Posterior cingulate gyrus (tissue), 11 donors: ENCODE measurements around the gene GNRHR.
"Not testable (repeated sequence)": the region's sequence is repeated elsewhere in the genome, so short reads cannot be mapped to it uniquely, and the experiment has no call there.

Experiments used
- DNase-seq, 10 donors: peaks; one replicate each; pipeline versions ENCODE4 v3.0.0 to v3.0.0-alpha.2; 2020 to 2021; ENCODE audit warnings: mixed read lengths in 3 of 10
- intact Hi-C: fragments of 100-400 bp; cut with DNase I; formaldehyde crosslinking; loops from one replicate; pipeline ENCODE4 v1.15.1; 2023

Gene GNRHR, protein sequence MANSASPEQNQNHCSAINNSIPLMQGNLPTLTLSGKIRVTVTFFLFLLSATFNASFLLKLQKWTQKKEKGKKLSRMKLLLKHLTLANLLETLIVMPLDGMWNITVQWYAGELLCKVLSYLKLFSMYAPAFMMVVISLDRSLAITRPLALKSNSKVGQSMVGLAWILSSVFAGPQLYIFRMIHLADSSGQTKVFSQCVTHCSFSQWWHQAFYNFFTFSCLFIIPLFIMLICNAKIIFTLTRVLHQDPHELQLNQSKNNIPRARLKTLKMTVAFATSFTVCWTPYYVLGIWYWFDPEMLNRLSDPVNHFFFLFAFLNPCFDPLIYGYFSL

DNA sequence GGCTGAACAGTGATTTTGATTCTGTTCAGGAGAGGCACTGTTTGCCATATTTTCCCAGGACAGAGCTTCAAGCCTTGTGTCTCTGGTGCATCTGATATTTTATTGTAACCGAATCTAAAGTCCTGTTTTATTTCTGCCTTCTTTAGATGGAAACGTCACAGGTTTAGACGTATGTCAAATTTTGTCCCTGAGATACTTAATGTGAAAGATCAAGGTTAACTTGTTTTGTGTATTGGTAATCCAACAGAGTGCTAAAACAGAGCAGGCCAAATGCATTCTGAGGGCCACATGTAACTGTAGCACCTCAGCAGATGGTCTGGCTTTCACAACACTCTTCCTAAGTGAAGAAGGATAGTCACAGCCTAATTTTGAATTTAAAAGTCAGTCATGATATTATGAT lies at the start of gene GNRHR:
GNRHR (minus strand) TSS at position 101 of the 400 bp plus-strand sequence; CDS start at position 48, 53 bp downstream.
- intact Hi-C loops: no loop called here
- no peak for DNase-seq

DNA sequence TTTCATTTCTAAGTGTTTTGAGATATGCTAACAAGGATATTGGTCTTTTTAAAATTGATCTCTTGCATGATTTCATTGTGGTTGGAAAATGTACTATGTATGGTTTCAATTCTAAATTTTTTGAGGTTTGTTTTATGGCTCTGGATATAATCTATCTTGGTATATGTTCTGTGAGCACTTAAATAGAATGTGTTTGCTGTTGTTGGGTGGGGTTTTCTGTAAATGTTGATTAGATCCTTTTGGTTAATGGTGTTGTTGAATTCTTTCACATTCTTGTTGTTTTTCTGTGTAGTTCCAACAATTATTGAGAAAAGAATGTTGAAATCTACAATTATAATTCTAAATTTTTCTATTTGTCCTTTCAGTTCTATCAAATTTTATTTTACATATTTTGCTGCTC lies 42.6 kb upstream of the GNRHR start:
- intact Hi-C loops: no loop called here
- DNase-seq: no peak

DNA sequence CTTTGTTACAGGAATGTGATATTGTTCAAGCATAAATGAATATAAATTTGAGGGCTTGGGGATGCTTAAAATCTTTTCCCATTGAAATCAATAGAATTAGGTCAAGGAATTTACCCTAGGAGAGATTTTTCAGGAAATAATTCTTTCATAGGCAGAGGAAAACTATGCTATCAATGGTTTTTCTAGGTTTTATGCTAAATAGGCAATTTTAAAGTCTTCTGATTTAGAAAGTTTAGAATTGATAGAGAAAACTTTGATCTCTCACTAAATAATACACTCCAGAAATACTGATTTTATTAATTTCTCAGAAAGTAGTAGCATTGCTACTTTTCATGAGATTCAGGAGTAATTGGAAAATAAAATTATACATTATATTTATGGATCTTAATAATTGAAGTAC lies 36.5 kb upstream of the GNRHR start:
- DNase-seq: no peak

DNA sequence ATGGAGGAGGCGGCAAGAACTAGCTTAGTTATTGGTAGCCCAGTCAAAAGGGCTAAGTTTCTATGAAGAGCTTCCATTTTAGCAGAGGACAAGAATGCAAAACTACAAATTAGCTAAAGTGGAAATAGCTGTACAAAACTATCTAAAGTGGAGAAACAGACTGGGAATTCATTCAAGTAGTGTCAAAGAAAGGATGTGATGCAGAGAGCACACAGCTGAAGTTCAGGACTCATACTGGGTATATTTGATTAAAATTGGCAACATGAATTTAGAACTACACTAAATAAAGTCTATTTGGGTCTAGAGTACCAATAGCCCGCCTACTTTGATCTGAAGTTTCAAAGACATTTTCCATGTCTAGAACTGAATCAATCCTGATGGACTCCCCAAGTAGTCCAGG lies 33.1 kb upstream of the GNRHR start:
- intact Hi-C loops: no loop called here
- DNase-seq: no peak

More for the DNA sequence above, 36.5 kb upstream of the GNRHR start:
- intact Hi-C loops: no loop called here

DNA sequence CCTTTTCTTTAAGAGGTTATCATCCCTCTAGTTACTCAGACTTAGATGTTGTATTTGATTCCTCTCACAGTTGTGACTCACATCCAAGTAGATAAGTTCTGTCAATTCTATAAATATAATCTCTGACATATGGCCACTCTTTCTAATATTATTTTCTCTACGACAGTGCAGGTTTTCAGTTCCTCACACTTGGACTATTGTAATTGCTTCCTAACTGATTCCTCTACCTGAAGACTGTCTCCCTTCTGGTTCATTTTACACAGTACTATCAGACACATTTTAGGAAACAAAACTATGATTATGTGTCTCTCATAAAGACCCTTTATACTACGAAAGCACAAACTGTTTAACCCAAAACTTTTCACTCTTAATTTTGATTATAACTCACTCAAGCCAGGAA lies 31.3 kb upstream of the GNRHR start:
- DNase-seq: no peak
- intact Hi-C loops: no loop called here

DNA sequence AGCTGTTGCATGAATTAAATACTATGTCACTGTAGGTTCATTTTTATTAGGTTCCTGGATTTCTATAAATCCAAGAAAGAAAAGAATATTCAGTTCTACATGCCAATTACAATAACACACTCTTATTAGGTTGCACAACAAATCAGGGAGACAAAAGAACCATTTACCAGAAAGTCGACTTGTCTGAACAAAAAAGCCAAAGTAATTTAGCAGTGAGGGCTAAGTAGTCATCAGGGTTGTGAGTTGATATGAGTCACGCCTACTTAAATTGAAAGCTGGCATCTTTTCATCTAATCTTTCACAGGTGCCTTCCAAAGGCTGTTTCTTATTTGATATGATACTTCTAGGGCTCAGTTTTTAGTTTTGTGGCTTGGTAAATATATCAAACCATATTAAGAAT lies 25.4 kb upstream of the GNRHR start:
- no peak for DNase-seq
- intact Hi-C loops: no loop called here

DNA sequence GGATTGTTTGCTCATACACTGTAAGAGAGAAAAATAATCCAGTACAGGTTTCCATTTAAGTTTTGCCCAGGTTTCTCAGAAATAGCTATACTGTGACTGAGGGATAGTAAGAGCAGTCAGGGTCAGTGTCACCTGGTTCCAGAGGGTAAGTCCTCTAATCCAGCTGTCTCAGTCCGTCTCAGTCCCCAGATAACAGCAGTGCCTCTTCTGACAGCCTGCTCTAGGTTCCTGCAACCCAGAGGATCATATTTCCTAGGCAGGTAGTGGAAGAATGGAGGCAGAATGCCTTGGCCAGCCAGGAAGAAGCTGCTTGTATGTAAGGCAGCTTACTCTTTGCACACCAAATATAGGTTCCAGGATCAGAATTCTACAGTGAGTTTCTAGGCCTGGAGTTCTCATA lies 22.6 kb upstream of the GNRHR start:
- intact Hi-C loops: no loop called here
- DNase-seq: no peak

DNA sequence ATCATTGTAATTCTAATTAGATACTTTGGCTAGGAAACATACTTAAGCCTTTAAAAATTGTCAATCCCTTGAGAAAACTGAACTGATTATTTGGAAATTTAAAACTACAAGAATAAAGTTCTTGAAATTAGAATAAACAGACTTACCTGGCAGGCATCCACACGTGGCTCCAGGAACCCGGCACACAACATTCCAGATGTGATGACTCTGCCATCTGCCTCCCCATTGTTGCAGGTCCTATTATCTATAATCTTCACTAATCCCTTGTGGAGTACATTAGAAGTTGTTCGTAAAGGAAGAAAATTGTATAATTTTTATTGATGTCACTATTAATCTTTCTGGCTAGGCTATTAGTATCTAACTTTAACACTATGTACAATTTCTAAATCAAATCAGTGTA lies 16.2 kb upstream of the GNRHR start:
- peak in 1 of 10 donors; percentile 55 for DNase-seq

DNA sequence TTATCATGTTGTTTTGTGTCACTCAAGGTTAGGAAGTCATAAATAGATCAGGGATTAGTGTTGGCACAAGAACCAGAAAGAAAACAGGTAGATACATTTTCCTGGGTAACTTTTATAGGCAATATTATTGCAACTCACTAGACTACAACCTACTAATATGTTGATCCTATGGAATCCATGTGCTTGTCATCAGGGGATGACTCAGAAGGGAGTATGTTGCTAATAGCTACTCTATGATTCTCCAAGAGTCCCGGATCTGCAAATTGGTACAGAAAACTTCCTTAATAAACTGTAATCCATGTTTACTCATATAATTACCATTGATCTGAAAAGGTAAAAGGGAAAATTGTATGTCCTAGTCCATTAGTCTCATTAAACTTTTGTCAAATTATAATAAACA lies 11.7 kb upstream of the GNRHR start:
- DNase-seq: no peak
- intact Hi-C loops: no loop called here

More for the DNA sequence above, 16.2 kb upstream of the GNRHR start:
- intact Hi-C loops: no loop called here

DNA sequence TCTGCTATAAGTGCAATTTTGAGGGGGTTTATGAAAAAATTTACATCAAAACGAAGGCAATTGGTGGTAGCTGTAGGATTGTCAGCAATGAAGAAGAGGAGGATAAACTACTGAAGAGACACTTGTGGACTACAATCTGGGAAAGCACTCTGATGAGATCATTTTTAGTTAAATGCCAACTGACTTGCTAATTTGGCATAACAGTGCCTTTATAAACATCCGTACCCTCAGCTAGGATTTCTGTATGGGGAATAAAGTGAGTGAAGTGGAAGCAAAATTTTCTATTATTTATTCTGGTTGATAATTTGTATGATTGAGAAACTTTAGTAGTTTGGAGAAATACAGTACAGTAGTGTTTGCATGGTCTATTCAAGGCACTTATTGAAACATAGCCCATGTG lies 11.2 kb upstream of the GNRHR start:
- intact Hi-C loops: no loop called here
- no peak for DNase-seq

DNA sequence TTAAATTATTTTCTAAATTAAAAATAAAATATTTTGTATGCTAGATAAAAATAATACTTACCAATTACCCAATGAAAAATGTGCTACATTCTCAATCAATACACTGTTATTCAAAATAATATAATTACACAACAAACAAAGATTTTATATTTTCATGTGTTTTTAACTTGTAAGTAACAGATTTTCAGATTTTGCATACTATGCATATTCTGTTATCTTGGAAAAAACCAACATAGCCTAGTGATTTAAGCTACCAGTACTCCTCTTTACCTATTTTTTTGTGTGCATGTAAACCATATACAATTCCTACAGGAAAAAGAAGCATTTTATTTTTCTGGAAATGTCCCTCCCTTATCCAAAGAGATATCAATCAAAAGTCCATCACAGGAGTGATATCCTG lies 10.0 kb upstream of the GNRHR start:
- DNase-seq: no peak
- intact Hi-C loops: no loop called here

DNA sequence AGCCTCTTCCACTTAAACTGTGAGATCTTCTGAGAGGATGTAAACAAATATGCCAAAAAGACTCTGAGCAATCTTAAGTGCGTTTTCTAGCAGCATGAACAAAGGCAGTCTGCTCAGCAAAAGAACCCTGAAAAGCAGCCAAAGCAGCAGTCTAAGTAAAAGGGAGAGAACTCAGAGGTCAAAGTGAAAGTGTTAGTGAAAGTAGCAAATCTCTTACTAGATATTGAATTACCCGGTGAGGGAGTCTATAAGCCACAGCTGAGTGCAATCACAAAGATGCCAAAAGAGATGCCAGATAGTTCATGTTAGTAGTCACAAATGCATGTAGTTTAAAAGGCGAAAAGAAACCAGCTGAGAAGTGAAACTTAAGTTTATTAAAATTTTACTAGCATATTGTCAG lies 7.9 kb upstream of the GNRHR start:
- intact Hi-C loops: no loop called here
- no peak for DNase-seq

DNA sequence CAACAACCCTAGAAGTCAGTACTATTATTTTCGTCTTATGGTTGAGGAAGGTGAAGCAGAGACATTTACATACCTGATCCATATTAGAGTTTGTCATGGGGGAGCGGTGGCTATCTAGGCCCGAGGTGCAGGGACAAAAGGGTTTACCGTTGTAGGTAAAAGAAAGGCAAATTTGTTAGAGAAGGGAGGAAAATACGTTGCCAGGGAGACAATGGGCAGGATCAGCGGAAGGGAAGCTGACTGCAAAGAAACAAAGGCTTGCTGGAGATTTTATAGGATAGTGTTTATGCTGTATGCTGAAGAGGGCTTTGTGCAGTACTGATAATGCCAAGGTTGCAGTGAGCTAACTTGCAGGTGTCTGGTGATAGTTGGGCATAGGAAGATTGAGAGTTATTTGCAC lies 2.8 kb upstream of the GNRHR start:
- DNase-seq, intact Hi-C loops: not testable (repeated sequence)

DNA sequence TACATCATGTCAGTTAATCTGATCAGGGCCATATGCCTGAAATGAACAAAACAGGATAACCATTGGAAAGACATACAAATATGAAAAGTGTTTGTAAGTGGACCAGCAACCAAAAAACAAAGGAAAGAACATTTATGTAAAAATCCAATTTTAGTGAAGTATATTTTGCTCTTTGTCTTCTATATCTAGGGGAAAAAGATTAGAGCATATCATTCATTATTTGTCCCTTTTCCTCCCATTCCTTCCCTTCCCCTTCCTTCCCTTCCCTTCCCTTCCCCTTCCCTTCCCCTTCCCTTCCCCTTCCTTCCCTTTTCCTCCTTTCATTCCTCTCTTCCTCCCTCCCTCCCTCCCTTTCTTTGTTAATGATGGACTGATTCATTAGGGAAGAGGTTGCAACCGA lies 1.8 kb upstream of the GNRHR start:
- intact Hi-C loops: no loop called here
- no peak for DNase-seq

DNA sequence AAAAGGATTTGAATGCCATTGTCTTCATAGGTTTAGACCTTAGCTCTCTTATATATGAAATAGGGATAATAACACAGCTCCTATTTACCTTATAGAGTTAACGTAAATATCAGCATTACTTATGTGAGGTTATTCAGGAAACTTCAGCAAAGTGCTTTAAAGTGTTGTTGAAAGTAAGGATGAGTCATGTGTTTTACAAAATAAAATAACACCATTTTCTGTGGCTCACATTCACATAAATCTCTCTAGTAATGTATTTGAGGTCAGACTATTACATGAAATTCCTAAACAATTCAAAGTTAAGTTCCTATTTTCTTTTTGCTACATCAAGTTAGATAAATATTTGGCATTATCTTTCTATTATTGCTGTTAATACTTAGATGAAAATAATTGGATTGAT lies 2.9 kb downstream of the GNRHR start:
- no peak for DNase-seq
- intact Hi-C loops: no loop called here

DNA sequence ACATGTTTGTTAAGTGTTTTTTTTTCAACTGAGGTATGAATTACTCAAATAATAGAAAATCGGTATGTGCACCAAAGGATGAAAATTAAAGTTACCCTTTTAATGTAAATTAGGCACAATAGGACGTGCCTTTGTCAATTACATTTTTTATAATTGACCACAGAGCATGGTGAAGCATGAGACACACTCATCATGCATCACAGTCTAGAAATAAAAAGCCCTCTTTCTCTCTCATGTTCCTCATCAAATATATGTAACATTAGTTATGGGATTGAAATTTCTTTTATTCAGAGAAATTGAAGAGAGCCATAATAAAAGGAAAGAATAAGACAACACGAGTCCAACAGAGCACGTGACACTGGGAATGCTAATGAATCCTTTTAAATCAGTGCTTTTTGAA lies 3.5 kb downstream of the GNRHR start:
- no peak for DNase-seq
- intact Hi-C loops: no loop called here

DNA sequence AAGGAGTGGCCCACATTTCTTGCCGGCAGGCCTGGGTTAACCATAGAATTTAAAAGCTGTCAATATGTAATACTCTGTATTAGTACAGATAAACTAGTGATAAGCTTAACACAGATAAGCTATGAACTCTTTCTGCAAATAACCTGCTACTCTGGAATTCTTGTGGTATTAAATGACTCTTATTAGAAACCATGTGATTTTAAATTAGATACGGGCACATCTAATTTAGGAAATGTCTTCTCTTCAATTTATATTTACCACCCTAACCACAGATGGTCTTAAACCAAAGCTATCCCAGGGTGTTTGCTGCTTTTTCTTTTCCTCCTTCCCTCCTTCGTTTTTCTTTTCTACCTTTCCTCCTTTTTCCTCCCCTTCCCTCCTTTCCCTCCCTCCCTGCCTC lies 4.9 kb downstream of the GNRHR start:
- no peak for DNase-seq
- intact Hi-C loops: loop anchor here (5.0 kb wide), 1 partner anchor 428 kb away; no protein-coding TSS in a partner anchor

DNA sequence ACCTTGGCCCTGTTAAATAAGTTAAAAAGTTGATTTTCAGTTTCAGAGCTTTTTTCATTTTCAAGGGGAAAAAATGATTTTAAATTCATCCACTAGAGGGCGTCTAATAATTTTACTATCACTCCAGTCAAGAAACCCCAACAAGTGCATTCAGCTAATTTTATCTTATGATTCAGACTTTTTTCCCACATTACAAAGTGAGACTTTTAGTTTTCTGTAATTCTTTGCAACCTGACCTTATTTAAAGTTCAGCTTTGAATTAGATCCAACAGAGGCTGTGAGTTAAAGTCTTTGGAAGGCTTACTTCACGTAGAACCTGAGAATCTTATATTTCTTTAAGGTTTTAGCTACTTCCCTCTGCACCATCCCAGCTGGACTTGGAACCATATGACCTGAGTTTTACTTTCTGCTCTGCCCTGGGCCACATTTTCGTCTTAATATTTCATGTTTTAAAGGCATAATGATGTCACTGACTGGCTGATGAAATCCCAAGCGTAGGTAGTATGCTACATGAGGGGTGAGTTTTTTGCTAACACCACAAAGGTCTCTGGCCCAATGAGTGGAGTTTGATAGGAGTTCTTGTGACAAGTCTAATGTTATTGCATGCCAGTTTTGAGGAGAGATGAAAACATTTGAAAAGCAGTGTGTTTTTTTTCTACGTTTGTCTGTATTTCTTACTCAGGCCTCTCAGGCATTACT lies 7.2 kb downstream of the GNRHR start:
- no peak for DNase-seq
- intact Hi-C loops: loop anchor here (5.0 kb wide), 1 partner anchor 430 kb away; no protein-coding TSS in a partner anchor

DNA sequence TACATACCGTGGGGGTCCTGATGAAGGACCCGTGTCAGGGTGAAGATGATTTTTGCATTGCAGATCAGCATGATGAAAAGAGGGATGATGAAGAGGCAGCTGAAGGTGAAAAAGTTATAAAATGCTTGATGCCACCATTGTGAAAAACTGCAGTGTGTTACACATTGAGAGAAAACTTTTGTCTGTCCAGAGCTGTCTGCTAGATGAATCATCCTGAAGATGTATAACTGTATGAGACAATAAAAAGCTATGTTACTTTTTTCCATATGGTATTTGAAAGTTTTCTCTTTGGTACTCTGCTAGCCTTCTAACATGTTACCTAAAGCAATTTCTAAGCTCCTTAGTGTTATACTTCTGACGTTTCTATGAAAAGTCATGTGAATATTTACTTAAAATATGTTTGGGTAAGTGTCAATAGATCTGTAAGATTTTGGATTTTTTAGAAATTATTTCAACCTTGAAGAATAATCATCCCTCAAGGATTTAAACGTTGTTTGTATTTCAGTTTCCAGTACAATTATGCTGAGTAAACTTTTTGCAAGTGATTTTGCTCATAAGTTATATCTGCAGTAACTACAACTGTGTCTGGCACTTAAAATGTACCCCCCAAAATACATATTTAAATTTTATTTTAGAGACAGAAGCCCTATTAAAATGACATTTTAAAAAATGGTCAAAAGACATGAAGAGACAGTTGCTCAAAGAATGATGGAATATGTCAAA lies 9.5 kb downstream of the GNRHR start:
- DNase-seq: no peak
- intact Hi-C loops: loop anchor here (5.0 kb wide), 1 partner anchor 433 kb away; no protein-coding TSS in a partner anchor

DNA sequence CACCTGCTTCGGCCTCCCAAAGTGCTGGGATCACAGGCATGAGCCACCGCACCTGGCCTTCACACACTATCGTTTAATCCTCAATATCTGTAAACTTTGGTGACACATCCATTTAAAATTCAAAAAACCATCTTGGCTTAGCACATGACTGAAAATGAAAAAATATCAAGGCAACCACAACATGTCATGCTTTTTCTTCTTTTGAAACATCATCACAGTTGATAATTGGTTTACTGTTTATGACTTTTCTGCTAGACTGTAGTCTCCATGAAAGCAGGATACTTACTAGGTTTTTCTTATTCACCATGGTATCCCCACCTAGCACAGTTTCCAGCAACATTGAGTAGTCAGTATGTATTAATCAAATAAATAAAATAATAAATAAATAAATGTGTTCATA lies 11.0 kb downstream of the GNRHR start:
- intact Hi-C loops: no loop called here
- peak in 1 of 10 donors; percentile 21 for DNase-seq

DNA sequence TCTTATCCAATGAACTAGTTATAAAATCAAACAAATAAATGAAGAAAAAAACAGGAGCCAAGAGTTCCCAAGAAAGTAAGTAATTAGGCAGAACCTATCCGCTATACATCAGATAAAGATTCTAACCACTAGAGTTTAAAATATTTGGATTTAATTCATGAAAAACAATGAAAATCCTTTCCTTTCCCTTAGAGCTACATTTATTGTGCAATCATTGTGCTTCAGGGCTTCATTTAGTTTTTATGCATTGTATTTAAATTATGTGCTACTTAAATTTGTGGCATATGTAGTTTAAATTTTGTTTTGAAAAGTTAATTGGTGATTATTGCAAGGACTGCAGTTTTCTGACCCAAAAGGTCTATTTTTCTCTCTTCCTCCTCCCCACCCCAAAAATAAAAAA lies 17.9 kb downstream of the GNRHR start:
- DNase-seq: no peak
- intact Hi-C loops: no loop called here
